Amniotic epithelial cell (primary cell): ENCODE results near the gene LSS.
"Not testable (repeated sequence)": the region's sequence is repeated elsewhere in the genome, so short reads cannot be mapped to it uniquely, and the experiment has no call there.

Source experiments
- DNase-seq: peaks from one replicate; pipeline ENCODE4 v3.0.0-alpha.2; 2010; ENCODE audit warnings: low read depth

LSS gene

GRCh38 chr21:46245213-46245915, 16.8 kb upstream of the LSS start:
- DNase-seq, result no peak

GRCh38 chr21:46244602-46245001, 16.0 kb upstream of the LSS start:
- no peak for DNase-seq

GRCh38 chr21:46243960-46244361, 15.4 kb upstream of the LSS start:
- DNase-seq, result no peak

GRCh38 chr21:46243325-46243724, 14.8 kb upstream of the LSS start:
- DNase-seq, result peak; percentile 13

- not testable (repeated sequence) for DNase-seq
Measured at GRCh38 chr21:46241577-46241976, 13.0 kb upstream of the LSS start.

- no peak for DNase-seq
Measured at GRCh38 chr21:46239817-46240325, 11.3 kb upstream of the LSS start.

- DNase-seq, result no peak
Measured at GRCh38 chr21:46237474-46237873, 8.9 kb upstream of the LSS start.

- no peak for DNase-seq
Measured at GRCh38 chr21:46234436-46234950, 5.9 kb upstream of the LSS start.

- DNase-seq, result no peak
Measured at GRCh38 chr21:46229923-46230260, 1.3 kb upstream of the LSS start.

- no peak for DNase-seq
Measured at GRCh38 chr21:46229133-46229922, 754 bp upstream of the LSS start.

- DNase-seq, result no peak
Measured at GRCh38 chr21:46227811-46228344, 696 bp downstream of the LSS start.

- peak; percentile 60 for DNase-seq
Measured at GRCh38 chr21:46226920-46227599, 1.5 kb downstream of the LSS start.

GRCh38 chr21:46226146-46226545, 2.4 kb downstream of the LSS start:
- no peak for DNase-seq

- DNase-seq, result not testable (repeated sequence)
Measured at GRCh38 chr21:46223661-46224060, 4.9 kb downstream of the LSS start.

GRCh38 chr21:46223217-46223616, 5.4 kb downstream of the LSS start:
- DNase-seq, result no peak

GRCh38 chr21:46222436-46223116, 6.0 kb downstream of the LSS start:
- no peak for DNase-seq

GRCh38 chr21:46221664-46222435, 6.7 kb downstream of the LSS start:
- DNase-seq, result no peak

- DNase-seq, result no peak
Measured at GRCh38 chr21:46220847-46221246, 7.7 kb downstream of the LSS start.

GRCh38 chr21:46220275-46220810, 8.2 kb downstream of the LSS start:
- DNase-seq, result no peak

- DNase-seq, result no peak
Measured at GRCh38 chr21:46219591-46220239, 8.9 kb downstream of the LSS start.
